HAP-1 (cell line): Measurements from ENCODE around the gene RADIL.
"Not testable (repeated sequence)": the region's sequence is repeated elsewhere in the genome, so short reads cannot be mapped to it uniquely, and the experiment has no call there.

Experiments used
- DNase-seq, 2 experiments: peaks; one replicate each; pipeline ENCODE4 v3.0.0-alpha.2; 2016 to 2020; ENCODE audit warnings: low spot score in 2 of 2
- H3K27me3 ChIP-seq: fragments of 250-450 bp; sonication (Bioruptor Pico); 2 replicates; pipeline ENCODE4 v1.5.1; 2020; ENCODE audit warnings: low read depth, mild to moderate bottlenecking, moderate library complexity
- H3K36me3 ChIP-seq: fragments of 250-450 bp; sonication (Bioruptor Pico); replicated peaks from 2 replicates; pipeline ENCODE4 v1.5.1; 2020; ENCODE audit warnings: mild to moderate bottlenecking
- H3K4me1 ChIP-seq: fragments of 250-450 bp; sonication (Bioruptor Pico); 2 replicates; pipeline ENCODE4 v1.5.1; 2020; ENCODE audit warnings: mild to moderate bottlenecking
- H3K4me3 ChIP-seq: fragments of 250-450 bp; sonication (Bioruptor Pico); 2 replicates; pipeline ENCODE4 v1.5.1; 2020; ENCODE audit warnings: mild to moderate bottlenecking, moderate library complexity
- H3K9me3 ChIP-seq: fragments of 250-450 bp; sonication (Bioruptor Pico); 2 replicates; pipeline ENCODE4 v1.5.1; 2020; ENCODE audit warnings: mild to moderate bottlenecking, moderate library complexity
- in situ Hi-C: fragments of 300-500 bp; cut with MboI; formaldehyde crosslinking; loops from 3 replicates; pipeline ENCODE4 v1.14.3; 2020; ENCODE audit warnings: low sequenced_read_pairs, inconsistent platforms, mixed read lengths

Gene RADIL

DNA sequence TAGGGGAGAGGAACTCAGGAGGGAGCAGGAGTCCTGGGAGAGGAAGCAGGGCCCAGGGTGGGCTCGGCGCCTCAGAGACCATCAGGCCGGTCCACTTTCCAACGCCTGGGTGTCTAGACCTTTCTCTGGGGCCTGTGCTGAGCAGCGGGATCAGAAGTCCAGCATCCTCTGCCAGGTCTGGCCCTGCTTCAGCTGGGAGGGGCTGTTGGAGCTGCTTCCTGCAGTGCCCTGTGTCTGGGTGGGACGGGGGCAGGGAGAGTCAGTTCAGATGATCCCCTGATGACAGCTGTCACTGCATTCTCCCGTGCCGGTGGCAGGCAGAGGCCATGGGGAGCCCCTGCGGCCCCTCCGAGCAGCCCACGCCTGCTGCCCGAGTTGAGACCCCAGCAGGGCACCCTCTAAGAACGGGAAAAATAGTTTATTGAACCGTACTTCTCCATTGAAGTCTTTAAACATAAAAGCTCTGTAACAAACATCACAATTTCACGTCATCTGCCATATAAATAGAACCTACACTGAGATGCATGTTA lies 84.7 kb downstream of the RADIL start:
- no peak for DNase-seq
- H3K4me3 ChIP-seq = no peak overlapping the region

GRCh38 chr7:4797858-4798705 lies 85.4 kb downstream of the RADIL start:
- Histone ChIP-seq H3K36me3 (no peaks in the 10 kb centered on the region), H3K27me3 (no peaks in the 10 kb centered on the region), H3K4me1 (no peaks in the 10 kb centered on the region), H3K4me3 (no peak overlapping the region), H3K9me3 (no peaks in the 10 kb centered on the region)
- peak; percentile 45 to 82 for DNase-seq
- in situ Hi-C loops = loop anchor here (5.0 kb wide), 1 partner anchor 289 kb away; no protein-coding TSS in a partner anchor

More for the DNA sequence above, 84.7 kb downstream of the RADIL start:
- no peaks in the 10 kb centered on the region for H3K9me3 ChIP-seq
- no peaks in the 10 kb centered on the region for H3K4me1 ChIP-seq
- in situ Hi-C loops = loop anchor here (5.0 kb wide), 1 partner anchor 289 kb away; no protein-coding TSS in a partner anchor
- H3K36me3 ChIP-seq = no peaks in the 10 kb centered on the region
- H3K27me3 ChIP-seq = no peaks in the 10 kb centered on the region

DNA sequence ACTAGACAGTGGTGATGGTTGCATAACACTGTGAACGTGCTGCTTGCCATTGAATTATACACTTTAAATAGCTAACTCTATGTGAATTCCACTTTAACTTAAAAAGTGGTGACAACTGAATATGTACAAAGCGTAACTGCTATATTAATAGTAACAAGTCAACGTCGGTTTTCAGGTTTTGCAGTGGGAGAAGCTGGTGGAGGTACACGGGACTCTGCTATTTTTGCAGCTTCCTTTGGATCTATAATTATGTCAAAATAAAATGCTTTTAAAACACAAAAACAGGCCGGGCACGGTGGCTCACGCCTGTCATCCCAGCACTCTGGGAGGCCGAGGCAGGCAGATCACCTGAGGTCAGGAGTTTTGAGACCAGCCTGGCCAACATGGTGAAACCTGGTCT lies 87.1 kb downstream of the RADIL start:
- DNase-seq = no peak
- no peaks in the 10 kb centered on the region for H3K9me3 ChIP-seq
- peaks cover 2% of the 10 kb centered on the region; the same call in 1 of the 2 replicates for H3K36me3 ChIP-seq
- no peaks in the 10 kb centered on the region for H3K4me1 ChIP-seq
- in situ Hi-C loops = loop anchor here (5.0 kb wide), 1 partner anchor 291 kb away; no protein-coding TSS in a partner anchor
- H3K4me3 ChIP-seq = no peak overlapping the region
- H3K27me3 ChIP-seq = no peaks in the 10 kb centered on the region

- no peaks in the 10 kb centered on the region for H3K9me3 ChIP-seq
- H3K27me3 ChIP-seq = no peaks in the 10 kb centered on the region
- in situ Hi-C loops = loop anchor here (5.0 kb wide), 1 partner anchor 293 kb away; no protein-coding TSS in a partner anchor
- no peaks in the 10 kb centered on the region for H3K4me1 ChIP-seq
- DNase-seq = no peak
- H3K4me3 ChIP-seq = no peak overlapping the region
- peaks cover 2% of the 10 kb centered on the region; the same call in 1 of the 2 replicates for H3K36me3 ChIP-seq
Measured at GRCh38 chr7:4794591-4795350, 88.7 kb downstream of the RADIL start.

GRCh38 chr7:4794171-4794570 lies 89.3 kb downstream of the RADIL start:
- H3K4me3 ChIP-seq, H3K9me3 ChIP-seq, H3K4me1 ChIP-seq, H3K36me3 ChIP-seq, DNase-seq, H3K27me3 ChIP-seq, in situ Hi-C loops: not testable (repeated sequence)

GRCh38 chr7:4793385-4793993 lies 90.0 kb downstream of the RADIL start:
- H3K27me3 ChIP-seq, H3K36me3 ChIP-seq, H3K4me3 ChIP-seq, DNase-seq, H3K9me3 ChIP-seq, in situ Hi-C loops, H3K4me1 ChIP-seq: not testable (repeated sequence)

DNA sequence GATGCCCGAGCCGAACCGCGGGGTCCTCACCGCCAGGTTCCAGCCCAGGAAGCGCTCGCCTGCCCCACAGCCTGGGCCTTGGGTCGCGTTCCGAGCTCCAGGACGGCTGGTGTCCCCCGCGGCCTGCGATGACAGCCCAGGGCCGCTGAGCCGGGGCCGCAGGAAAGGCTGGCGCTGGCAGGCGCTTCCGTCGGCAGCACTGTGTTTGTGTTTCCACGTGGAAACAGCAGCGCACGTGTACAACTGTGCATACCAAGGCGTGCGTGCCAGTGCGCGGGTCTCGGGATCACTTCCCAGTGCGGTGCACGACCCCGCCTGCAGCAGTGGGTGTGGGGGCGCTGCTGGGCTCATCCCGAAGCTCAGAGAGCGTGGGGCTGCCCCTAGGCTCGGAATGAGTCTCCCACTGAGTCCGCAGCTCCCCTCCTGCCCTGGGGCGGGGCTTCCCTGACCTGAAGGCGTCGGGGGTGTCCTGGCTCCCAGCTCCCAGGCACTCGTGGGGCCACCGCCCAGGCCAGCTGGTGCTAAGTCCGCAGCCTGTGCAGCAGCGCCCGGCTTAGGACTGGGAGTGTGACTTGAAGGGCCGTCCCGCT lies 90.9 kb downstream of the RADIL start:
- no peaks in the 10 kb centered on the region for H3K9me3 ChIP-seq
- H3K4me3 ChIP-seq = no peak overlapping the region

DNA sequence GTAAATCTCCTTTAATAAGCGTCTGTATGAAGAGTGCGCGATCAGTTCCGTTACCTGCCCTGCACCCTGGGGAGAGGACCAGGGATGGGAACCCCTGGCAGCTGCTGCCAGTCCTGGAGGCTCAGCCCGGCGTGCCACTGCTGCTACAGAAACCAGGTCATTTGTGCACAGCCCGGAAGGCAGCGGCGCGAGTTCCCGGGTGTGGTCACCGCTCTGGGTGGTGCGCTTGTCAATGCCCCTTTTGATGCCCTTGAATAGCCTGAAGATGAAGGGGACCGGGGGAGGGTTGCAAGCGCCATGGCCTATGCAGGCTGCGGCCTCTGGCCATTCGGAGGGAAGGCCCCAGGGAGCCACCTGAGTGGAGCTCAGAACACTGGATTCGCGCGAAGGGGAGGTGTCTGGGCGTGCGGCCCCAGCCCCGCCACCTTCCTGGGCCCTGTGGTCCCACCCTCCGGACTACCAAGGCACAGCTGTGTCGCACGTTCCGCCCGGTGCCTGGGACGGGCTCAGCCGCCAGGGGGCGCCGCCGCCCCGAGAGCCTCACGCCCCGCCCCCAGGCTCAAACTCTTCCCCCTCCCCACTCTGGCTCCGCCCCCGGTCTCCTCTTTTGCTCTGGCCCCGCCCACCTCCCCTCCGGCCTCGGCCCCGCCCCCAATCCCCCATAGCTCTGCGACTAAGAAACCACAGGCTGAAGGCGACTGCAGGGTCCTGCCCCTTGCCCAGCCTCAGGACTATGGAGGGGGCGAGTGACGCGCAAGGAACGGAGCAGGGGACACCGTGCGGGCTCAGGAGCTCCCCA lies 91.6 kb downstream of the RADIL start:
- Histone ChIP-seq H3K9me3 (no peaks in the 10 kb centered on the region), H3K27me3 (no peaks in the 10 kb centered on the region), H3K36me3 (peaks cover 2% of the 10 kb centered on the region), H3K4me1 (no peaks in the 10 kb centered on the region), H3K4me3 (no peak overlapping the region)
- in situ Hi-C loops = no loop called here
- DNase-seq = peak in 1 of 2 experiments; percentile 58

More for the DNA sequence above, 90.9 kb downstream of the RADIL start:
- Histone ChIP-seq H3K36me3 (peaks cover 2% of the 10 kb centered on the region), H3K27me3 (no peaks in the 10 kb centered on the region), H3K4me1 (no peaks in the 10 kb centered on the region)
- in situ Hi-C loops = no loop called here
- no peak for DNase-seq

DNA sequence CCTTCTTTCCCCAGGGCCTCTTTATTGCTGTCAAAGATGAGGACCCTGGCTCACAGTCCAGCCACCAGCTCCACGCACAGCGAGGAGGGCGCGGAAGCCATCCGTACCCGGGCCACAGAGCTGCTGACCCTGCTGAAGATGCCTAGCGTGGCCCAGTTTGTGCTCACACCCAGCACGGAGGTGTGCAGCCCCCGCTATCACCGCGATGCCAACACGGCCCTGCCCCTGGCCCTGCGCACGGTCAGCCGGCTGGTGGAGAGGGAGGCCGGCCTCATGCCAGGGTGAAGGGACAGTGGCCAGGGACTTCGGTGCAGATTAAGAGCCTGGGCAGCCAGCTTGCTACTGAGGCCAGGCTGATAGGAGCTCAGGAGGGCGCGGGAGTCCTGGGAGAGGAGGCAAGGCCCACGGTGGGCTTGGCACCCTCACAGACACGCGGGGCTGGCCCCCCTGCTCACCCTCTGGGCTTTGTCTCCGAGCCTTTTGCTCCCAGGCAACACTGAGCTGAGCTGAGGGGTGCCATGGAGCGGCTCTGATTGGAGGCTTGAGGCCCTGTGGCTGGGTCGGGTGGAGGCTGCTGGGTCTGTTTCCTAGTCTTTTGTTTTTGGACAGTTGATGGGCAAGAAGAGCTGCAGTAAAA lies 92.3 kb downstream of the RADIL start:
- no peaks in the 10 kb centered on the region for H3K9me3 ChIP-seq
- no peak overlapping the region for H3K4me3 ChIP-seq
- no peak for DNase-seq
- H3K36me3 ChIP-seq = peaks cover 2% of the 10 kb centered on the region
- H3K4me1 ChIP-seq = no peaks in the 10 kb centered on the region
- in situ Hi-C loops = no loop called here
- no peaks in the 10 kb centered on the region for H3K27me3 ChIP-seq

DNA sequence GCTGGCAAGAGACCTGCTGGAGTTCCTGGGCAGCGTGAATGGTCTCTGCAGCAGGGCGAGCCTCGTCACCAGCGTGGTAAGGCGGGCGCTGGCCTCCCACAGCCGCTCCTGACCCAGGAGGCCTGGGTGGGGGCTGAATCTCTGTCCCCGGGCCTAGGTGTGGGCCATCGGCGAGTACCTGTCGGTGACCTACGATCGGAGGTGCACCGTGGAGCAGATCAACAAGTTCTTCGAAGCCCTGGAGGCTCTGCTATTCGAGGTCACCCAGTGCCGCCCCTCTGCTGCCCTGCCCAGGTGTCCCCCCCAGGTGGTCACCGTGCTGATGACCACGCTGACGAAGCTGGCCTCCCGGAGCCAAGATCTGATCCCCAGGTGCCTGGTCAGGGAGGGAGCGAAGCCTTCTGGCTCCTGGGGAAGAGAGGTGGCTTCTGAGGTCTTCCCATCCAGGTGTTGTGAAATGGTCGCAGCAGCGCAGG lies 93.0 kb downstream of the RADIL start:
- Histone ChIP-seq H3K9me3 (no peaks in the 10 kb centered on the region), H3K4me1 (no peaks in the 10 kb centered on the region), H3K36me3 (peaks cover 2% of the 10 kb centered on the region), H3K4me3 (no peak overlapping the region), H3K27me3 (no peaks in the 10 kb centered on the region)
- no peak for DNase-seq
- in situ Hi-C loops = no loop called here

GRCh38 chr7:4790078-4790465 lies 93.4 kb downstream of the RADIL start:
- H3K4me3 ChIP-seq = no peak overlapping the region
- H3K36me3 ChIP-seq = peaks cover 2% of the 10 kb centered on the region
- DNase-seq = no peak
- H3K9me3 ChIP-seq = no peaks in the 10 kb centered on the region
- H3K4me1 ChIP-seq = no peaks in the 10 kb centered on the region
- H3K27me3 ChIP-seq = no peaks in the 10 kb centered on the region
- in situ Hi-C loops = no loop called here
